IPS-18c (cell line): ENCODE measurements around the gene CARM1.
"Not testable (repeated sequence)": the region's sequence is repeated elsewhere in the genome, so short reads cannot be mapped to it uniquely, and the experiment has no call there.

Experiments used
- H3K4me3 ChIP-seq: 2 replicates; pipeline ENCODE4 v1.7.0; 2013; ENCODE audit warnings: low read depth, mild to moderate bottlenecking, low read length, moderate library complexity; ENCODE audit not compliant: insufficient read depth
- H3K9me3 ChIP-seq: one replicate; pipeline ENCODE4 v1.6.1; 2013; ENCODE audit warnings: mild to moderate bottlenecking, low read length, moderate library complexity; ENCODE audit not compliant: control insufficient read depth, insufficient read depth

Gene CARM1

DNA sequence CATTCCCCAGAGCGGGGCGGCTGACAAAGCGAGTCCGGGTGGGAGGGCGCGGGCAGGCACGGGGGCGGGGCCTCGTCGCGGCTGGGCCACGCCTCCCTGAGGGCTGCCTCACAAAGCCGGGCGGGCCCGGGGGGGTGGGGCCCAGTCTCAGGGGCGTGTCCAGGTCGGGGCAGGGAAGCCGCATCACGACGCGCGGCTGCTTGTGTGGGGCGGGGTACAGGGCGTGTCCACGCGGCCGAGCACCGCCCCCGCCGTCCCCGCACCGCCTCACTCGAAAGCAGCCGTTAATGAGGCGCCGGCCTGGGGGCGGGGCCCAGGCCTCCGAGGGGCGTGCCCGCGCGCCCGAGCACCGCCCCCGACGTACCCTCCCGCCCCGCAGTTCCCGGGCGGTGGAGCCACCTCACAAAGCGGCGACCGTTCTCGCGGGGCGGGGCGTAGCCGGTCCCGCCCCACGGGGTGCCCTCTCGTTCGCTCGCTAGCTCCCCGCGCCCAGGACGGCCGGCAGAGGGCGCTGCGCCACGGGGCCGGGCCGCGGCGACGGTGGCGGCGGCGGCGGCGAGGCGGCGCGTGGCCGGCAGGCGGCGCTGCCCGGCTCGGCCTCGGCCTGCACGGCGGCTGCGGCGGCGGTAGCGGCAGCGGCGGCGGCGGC lies at the start of gene CARM1:
TSS of gene CARM1 (plus strand) at position 599 of the 649 bp plus-strand sequence. CDS start 150 bp downstream, outside the sequence.
- Histone ChIP-seq H3K4me3 (peak within 1 kb of the TSS; percentile 76), H3K9me3 (no peaks in the 10 kb centered on the region)

DNA sequence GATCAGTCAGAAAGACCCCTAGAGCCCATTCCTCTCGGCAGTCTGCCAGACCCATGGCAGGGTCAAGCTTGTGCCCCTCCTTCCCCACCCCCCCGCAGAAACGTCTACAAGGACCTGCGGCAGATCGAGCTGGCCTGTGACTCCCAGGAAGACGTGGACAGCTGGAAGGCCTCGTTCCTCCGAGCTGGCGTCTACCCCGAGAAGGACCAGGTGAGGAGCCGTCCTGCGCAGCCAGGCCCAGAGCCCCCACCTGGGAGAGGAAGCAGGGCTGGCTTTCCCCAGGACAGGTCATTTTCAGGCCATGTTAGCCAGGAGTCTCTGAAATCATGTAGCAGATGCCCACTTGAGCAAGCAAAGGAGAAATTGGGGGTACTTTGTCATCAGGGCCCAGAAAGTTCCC lies 47.7 kb upstream of the CARM1 start:
- H3K9me3 ChIP-seq = no peaks in the 10 kb centered on the region
- no peak overlapping the region for H3K4me3 ChIP-seq

DNA sequence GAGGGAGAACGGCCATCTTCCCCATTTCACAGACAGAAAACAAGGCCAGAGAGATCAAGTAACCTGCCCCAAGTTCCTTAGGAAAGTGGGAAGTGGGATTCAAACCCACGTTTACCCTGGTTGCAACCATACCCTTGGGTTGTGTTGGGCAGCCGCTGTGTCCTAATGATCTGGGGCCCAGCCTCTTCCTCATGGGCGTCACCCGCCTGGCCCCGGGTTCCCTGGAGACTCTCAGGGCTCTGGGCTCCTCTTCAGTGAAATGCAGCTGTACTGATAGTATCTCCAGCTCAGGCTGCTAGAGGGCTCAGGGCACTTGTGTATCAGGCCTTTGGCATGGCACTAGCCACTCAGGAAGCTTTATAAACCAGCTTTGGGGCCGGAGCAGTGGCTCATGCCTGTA lies 45.1 kb upstream of the CARM1 start:
- no peaks in the 10 kb centered on the region for H3K9me3 ChIP-seq
- H3K4me3 ChIP-seq = no peak overlapping the region

DNA sequence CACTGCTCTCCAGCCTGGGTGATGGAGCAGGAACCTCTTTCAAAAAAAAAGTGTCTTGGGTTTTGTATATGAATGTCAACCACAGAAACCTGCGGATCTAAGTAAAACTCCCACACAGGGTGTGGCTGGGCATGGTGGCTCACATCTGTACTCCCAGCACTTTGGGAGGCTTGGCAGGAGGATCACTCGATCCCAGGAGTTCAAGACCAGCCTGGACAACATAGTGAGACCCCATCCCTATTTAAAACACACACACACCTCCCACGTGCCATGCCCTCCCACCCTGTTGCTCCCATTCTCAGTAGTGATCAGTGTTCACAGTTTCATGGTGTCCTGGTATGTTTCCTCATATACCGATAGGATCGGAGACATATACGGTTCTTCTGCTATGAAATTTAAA lies 44.5 kb upstream of the CARM1 start:
- Histone ChIP-seq H3K9me3 (no peaks in the 10 kb centered on the region), H3K4me3 (no peak overlapping the region)

DNA sequence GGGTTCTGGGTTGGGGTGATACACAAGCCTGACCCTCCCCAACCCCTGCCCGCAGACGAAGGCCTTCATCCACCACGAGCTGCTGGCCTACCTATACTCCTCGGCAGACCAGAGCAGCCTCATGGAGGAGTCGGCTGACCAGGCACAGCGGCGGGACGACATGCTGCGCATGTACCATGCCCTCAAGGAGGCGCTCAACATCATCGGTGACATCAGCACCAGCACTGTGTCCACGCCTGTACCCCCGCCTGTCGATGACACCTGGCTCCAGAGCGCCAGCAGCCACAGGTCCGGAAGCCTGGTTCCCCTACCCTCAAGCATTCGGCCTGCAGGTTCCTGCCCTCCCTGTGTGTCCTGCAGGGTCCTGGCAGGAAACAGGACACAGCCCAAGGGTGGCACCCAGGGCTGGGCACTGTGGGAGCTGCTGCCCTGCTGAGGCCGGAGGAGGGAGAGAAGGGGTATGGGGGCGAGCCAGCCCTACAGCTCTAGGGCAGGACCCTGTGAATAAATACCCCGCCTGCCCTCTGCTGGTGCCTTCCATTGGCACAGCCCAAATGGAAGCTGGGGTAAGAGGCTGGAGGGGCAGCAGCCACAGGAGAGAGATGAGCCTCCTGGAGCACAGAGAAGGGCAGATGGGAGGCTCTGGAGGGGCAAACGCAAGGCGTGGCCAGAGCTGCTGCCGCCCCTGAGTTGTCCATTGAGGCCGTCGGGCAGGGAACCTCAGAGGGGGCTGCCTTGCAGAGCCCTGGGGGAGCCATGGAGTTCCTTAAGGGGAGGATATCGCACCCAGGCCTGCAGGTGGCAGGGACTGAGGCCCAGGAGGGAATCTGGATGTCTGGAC lies 42.2 kb upstream of the CARM1 start:
- Histone ChIP-seq H3K4me3 (no peak overlapping the region), H3K9me3 (no peaks in the 10 kb centered on the region)

DNA sequence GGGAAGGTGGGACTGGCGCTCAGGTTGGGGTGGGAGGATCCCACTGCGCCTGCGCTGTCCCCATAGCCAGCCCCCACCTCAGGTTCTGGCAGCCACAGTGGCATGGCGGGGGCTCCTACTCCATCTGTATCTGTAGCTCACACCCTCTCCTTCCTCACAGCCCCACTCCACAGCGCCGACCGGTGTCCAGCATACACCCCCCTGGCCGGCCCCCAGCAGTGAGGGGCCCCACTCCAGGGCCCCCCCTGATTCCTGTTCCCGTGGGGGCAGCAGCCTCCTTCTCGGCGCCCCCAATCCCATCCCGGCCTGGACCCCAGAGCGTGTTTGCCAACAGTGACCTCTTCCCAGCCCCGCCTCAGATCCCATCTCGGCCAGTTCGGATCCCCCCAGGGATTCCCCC lies 41.4 kb upstream of the CARM1 start:
- Histone ChIP-seq H3K9me3 (no peaks in the 10 kb centered on the region), H3K4me3 (no peak overlapping the region)

DNA sequence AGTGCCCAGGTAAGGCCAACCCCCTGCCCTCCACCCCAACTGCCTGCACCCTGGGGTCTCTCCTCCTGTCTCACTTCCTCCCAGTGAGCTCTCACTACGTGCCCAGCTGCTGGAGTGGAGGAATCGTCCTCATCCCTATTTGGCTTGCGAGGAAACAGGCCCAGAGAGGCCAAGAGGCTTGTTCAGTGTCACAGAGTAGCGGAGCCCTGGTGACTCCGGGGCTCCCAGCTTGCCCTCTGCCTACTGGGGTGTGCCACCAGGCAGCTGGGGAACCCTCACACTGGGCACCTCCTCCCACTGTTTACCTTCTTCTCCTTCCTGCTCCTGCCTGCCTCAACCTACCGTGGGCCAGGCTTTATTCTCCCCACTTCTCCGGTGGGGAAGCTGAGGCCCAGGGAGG lies 41.0 kb upstream of the CARM1 start:
- no peaks in the 10 kb centered on the region for H3K9me3 ChIP-seq
- H3K4me3 ChIP-seq = no peak overlapping the region

DNA sequence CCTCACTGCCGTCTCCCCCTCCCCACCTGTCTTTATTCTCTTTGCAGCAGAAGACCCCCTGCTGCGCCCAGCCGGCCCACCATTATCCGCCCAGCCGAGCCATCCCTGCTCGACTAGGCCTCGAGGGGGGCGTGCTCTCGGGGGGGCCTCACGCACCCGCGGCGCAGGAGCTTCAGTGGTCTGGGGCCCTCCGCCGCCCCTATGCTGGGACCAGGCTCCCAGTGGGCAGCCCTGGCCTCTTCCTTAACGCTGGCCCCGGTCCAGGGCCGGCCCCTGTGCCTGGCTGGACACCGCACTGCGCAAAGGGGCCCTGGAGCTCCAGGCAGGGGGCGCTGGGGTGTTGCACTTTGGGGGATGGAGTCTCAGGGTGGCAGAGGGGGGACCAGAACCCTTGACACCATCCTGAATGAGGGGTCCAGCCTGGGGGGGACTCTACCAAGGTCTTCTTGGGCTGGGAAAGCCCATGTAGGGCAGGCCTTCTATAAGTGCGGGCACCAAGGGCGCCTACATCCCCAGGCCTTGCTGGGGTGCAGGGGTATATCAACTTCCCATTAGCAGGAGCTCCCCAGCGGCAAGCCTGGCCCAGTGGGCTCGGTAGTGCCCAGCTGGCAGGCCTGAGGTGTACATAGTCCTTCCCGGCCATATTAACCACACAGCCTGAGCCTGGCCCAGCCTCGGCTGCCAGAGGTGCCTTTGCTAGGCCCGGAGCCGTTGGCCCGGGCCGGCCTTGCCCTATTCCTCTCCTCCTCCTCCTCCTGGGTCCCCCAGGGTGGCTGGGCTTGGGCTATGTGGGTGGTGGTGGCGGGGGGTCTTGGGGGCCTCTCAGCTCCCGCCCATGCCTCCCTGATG lies 40.2 kb upstream of the CARM1 start:
- Histone ChIP-seq H3K4me3 (no peak overlapping the region), H3K9me3 (no peaks in the 10 kb centered on the region)

DNA sequence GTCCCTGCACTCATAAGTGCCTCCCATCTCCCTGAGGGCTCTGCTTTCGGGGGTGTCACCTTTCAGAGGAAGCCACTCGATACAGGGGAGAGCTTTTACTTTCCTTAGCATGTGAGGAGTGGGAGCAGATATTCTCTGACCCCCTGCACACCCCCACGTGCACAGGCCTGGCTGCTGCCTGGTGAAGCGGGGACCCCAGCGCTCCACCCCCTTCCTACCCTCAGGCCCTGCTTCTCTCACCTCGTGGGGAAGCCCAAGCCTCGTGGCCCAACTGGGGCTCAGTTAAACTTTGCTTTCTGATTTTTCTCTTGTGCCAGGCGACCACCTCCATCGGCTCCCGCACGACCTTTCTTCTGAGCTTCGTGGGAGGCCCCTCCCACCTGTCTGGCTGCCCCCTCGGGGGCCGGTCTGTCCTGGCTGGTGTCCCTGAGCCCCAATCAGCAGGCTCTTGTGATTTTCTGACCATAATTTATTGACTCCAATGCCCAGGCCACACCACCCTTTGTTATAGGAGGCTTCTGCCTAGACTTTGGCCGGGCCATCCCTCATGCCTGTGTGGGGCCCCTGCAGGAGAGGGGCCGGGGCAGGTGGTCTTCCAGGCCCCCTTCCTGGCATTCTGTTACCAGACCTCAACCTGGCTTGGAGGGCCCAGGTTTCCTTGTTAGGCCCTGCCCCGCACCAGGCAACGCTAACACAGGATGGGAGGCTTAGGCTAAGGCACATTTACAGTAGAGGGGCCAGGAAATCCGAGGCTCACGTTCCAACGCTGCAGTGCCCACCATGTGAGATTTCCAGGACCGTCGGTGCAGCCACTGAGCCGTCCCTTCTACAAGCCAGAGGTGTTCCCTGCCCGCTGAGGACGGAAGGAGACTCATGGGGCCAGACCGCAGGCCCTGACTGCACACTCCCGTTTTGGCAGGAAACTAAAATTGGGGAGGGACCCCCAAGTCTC lies 39.1 kb upstream of the CARM1 start:
- no peak overlapping the region for H3K4me3 ChIP-seq
- H3K9me3 ChIP-seq = no peaks in the 10 kb centered on the region

DNA sequence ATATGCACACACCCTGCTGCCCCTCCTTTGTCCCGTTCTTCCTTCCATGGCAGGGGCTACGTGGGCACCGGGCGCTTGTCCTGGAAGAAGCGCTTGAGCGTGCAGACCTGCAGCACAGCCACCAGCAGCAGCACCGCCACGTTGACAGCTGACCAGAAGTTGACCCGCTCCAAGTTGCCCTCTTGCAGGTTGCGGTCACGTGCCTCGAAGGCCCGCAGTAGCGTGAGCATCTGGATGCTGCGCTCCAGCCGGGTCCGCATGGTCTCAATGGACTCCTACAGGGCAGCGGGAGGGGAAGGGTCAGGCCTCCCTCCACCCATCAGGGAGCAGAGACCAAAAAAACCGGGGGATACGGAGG lies 38.4 kb upstream of the CARM1 start:
- H3K9me3 ChIP-seq = no peaks in the 10 kb centered on the region
- no peak overlapping the region for H3K4me3 ChIP-seq

DNA sequence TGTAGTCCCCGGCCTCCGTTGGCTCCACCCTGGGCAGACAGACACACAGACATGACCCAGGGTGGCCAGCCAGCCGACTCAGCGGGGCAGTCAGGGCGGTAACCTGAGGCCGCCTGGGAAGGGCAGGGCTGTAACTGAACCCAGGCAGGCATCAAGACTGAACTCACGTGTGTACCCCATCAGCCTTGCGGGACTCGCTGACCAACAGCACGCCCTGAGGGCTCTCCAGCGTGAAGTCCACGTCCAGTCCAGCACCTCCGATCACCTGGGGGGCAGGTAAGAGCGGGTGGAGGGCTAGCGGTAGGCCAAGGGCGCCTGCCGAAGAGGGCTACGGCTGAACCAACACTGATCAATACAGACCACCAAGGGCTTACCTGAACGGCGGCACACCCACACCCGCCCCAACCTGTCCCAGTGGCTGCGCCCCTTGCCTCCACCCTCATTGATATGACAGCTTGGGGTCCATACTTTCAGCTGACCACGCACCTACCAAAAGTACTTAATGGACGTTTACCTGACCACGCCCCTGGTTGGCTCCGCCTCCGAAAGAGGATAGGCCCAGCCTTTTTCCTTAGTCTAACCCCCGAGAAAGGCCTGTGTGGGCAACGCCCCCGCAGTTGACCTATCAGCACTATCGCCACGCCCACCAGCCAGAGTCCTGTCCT lies 36.1 kb upstream of the CARM1 start:
- H3K4me3 ChIP-seq = peak overlapping the region; percentile 43

DNA sequence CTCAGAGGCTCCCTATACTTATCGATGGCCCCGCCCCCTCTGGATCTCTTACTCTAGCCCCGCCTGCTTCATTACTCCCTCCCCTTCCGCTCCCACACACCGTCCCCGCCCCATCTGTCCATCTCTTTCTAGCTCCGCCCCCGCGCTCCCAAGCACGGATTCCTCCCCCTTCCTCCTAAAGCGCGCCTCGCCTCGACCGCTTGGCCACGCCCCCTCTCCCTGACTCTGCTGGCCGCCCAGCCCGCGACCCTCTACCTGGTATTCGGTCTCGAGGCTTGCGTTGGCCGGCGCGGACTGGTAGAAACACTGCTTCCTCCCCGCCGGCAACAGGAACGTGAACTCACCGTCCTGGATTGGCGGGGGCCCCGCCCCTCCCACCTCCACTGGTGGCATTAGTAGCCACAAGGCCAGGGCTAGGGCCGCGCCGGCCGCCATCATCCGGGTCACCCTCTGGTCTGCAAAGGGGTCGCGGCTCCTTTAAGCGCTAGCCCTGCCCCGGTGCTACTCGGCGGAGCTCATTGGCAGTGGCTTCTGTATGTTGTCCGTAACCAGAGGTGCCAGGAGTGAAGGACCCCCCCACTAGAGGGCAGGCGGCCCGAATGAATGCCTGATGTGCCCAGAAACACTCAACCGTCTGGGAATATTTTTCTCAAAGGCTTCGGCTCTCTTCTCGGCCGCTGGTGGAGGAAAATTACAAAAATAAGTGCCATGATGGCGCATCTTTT lies 35.4 kb upstream of the CARM1 start, which contains the start of gene TMED1:
TSS of gene TMED1 (minus strand) at position 459 of the 725 bp plus-strand sequence. CDS start at position 438, 21 bp downstream.
- H3K9me3 ChIP-seq = peaks cover 4% of the 10 kb centered on the region
- peak within 1 kb of the TSS; percentile 85 for H3K4me3 ChIP-seq

More for the DNA sequence above, 36.1 kb upstream of the CARM1 start:
- H3K9me3 ChIP-seq = peaks cover 4% of the 10 kb centered on the region

DNA sequence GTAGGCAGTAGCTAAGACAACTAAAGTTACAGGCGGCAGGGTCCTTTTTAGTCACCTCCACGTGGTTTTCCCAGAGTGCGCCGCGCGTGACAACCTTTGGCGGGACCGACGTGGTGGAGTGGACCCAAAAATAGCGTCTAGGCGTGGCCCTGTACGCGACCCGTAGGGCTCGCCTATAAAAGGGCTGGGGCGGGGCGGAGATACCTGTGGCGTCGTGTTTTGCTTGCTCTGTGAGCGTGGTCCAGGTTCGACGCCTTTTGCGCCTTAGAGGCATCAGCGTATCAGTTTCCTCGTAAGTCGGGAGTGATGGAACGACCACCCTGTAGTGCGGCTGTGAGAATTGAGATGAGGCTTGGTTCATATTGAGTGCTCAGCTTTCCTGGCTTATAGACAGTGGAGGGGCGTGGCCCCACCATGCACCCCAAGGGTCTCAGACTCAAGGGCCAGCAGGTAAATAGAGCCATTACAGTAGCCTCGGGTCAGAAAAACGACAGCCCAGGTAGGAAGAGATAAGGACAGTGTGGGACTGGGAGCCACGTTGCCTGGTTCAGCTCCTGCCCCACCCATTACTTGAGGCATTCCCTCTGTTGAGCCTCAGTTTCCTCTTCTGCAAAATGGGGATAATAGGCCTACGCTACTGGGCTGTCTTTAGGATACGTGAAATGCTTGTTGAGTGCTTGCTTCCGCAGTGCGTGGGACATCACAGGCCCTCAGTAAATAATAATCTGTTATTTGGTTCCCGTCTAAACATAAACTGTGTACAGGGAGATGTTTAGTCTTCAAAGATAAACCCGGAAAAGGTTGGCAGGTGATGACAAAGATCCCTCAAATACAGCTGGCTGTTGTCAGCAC lies 34.6 kb upstream of the CARM1 start:
- peaks cover 4% of the 10 kb centered on the region for H3K9me3 ChIP-seq

DNA sequence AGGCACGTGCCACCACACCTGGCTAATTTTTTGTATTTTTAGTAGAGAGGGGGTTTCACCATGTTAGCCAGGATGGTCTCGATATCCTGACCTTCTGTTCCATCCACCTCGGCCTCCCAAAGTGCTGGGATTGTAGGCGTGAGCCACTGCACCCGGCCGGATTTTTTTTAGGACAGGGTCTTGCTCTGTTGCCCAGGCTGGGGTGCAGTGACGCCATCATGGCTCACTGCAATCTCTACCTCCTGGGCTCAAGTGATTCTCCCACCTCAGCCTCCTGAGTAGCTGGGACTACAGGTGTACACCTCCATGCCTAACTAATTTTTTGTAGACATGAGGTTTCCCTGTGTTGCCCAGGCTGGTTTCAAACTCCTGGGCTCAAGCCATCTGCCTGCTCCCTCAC lies 33.7 kb upstream of the CARM1 start:
- not testable (repeated sequence) for H3K9me3 ChIP-seq, H3K4me3 ChIP-seq

More for the DNA sequence above, 34.6 kb upstream of the CARM1 start:
- peak overlapping the region; percentile 85; the same call in 1 of the 2 replicates for H3K4me3 ChIP-seq

DNA sequence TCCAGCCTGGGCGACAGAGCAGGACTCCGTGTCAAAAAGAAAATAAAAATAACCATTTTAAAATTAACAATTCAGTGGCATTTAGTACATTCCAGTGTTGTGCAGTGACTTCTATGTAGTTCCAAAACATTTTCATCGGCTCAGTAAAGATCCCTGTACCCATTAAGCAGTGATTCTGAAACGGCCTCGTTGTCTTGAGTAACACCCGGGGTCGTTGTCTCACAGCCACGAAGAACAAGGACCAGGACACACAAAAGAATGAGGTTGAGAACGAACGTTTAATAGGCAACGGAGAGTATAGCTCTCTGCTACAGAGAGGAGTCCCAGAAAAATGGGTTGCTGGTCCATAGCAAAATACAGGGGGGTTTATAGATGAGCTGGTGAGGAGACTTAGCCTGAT lies 33.0 kb upstream of the CARM1 start:
- Histone ChIP-seq H3K9me3 (peaks cover 4% of the 10 kb centered on the region), H3K4me3 (no peak overlapping the region; the same call in 1 of the 2 replicates)
